ENCODE measurements around the gene RAD52. TPM values are rescaled to one million over a fixed set of nuclear protein-coding genes. Genes with fewer than 3 reads are reported as not detected.
A peak's percentile ranks its signal among the peaks of the same experiment; 100 is the strongest.

Gene RAD52
- polyA plus RNA-seq, 3 donors: 0.79 to 14.3 (median 1.1) TPM

GRCh38 chr12:968545-968944 is 19.1 kb upstream of the RAD52 start:
- Histone ChIP-seq H3K4me3 (replicated peaks in 1 of 3; ENCODE audit: low read depth in 2 of 3, low read length in 3 of 3) (no peak overlapping the region), H3K9ac (ENCODE audit: insufficient read depth, low read length, poor library complexity, severe bottlenecking) (no peak overlapping the region), H3K9me3 (replicated peaks in 1 of 2; ENCODE audit: control insufficient read depth in 1 of 2, insufficient read depth in 1 of 2, low read length in 2 of 2) (no peaks in the 10 kb centered on the region), H3K4me1 (ENCODE audit: control insufficient read depth in 1 of 2, insufficient read depth in 2 of 2, low read length in 2 of 2) (peaks cover 5 to 6% of the 10 kb centered on the region in 2 donors), H3K27me3 (ENCODE audit: control insufficient read depth in 2 of 2, insufficient read depth in 2 of 2, low read length in 2 of 2) (no peaks in the 10 kb centered on the region), H4K20me1 (ENCODE audit: insufficient read depth, low read length) (no peaks in the 10 kb centered on the region), H3K27ac (ENCODE audit: low read depth in 1 of 2, low read length in 2 of 2) (no peak overlapping the region), H3K4me2 (replicated peaks; ENCODE audit: extremely low read depth, low read length, poor library complexity, severe bottlenecking) (no peak overlapping the region), H3K36me3 (replicated peaks in 1 of 2; ENCODE audit: control insufficient read depth in 1 of 2, insufficient read depth in 2 of 2, low read length in 2 of 2) (no peaks in the 10 kb centered on the region), H3K79me2 (ENCODE audit: insufficient read depth, low read length) (no peaks in the 10 kb centered on the region), H2AFZ (ENCODE audit: insufficient read depth, low read depth, low read length, poor library complexity, severe bottlenecking) (no peak overlapping the region)
- Mint-ChIP-seq H3K27me3 (ENCODE audit: low read depth in 3 of 3) (no peaks in the 10 kb centered on the region), H3K36me3 (no peaks in the 10 kb centered on the region), H3K4me3 (no peak overlapping the region), H3K9me3 (peaks cover 0 to 3% (median 0%) of the 10 kb centered on the region in 7 donors), H3K4me1 (peaks cover 7% of the 10 kb centered on the region), H3K27ac (peak overlapping the region in 1 of 7 donors; percentile 48)
- WGBS (ENCODE audit: insufficient coverage): 91% methylated on average over 1 of the region's 4 CpGs
- intact Hi-C loops (cut with micrococcal nuclease): no loop called here
- DNase-seq: no peak
- TF ChIP-seq CTCF (IDR thresholded peaks at IDR 0.05): no peak

GRCh38 chr12:967641-968040 is 18.1 kb upstream of the RAD52 start:
- intact Hi-C loops (cut with micrococcal nuclease): no loop called here
- Histone ChIP-seq H3K4me2 (replicated peaks; ENCODE audit: extremely low read depth, low read length, poor library complexity, severe bottlenecking) (no peak overlapping the region), H3K36me3 (replicated peaks in 1 of 2; ENCODE audit: control insufficient read depth in 1 of 2, insufficient read depth in 2 of 2, low read length in 2 of 2) (no peaks in the 10 kb centered on the region), H3K27ac (ENCODE audit: low read depth in 1 of 2, low read length in 2 of 2) (no peak overlapping the region), H2AFZ (ENCODE audit: insufficient read depth, low read depth, low read length, poor library complexity, severe bottlenecking) (no peak overlapping the region), H3K4me1 (ENCODE audit: control insufficient read depth in 1 of 2, insufficient read depth in 2 of 2, low read length in 2 of 2) (peaks cover 5 to 6% of the 10 kb centered on the region in 2 donors), H4K20me1 (ENCODE audit: insufficient read depth, low read length) (no peaks in the 10 kb centered on the region), H3K79me2 (ENCODE audit: insufficient read depth, low read length) (no peaks in the 10 kb centered on the region), H3K27me3 (ENCODE audit: control insufficient read depth in 2 of 2, insufficient read depth in 2 of 2, low read length in 2 of 2) (no peaks in the 10 kb centered on the region), H3K9ac (ENCODE audit: insufficient read depth, low read length, poor library complexity, severe bottlenecking) (no peak overlapping the region), H3K9me3 (replicated peaks in 1 of 2; ENCODE audit: control insufficient read depth in 1 of 2, insufficient read depth in 1 of 2, low read length in 2 of 2) (no peaks in the 10 kb centered on the region), H3K4me3 (replicated peaks in 1 of 3; ENCODE audit: low read depth in 2 of 3, low read length in 3 of 3) (no peak overlapping the region)
- peaks cover 0 to 3% (median 0%) of the 10 kb centered on the region in 7 donors for H3K9me3 Mint-ChIP-seq
- TF ChIP-seq CTCF (IDR thresholded peaks at IDR 0.05): no peak
- H3K36me3 Mint-ChIP-seq: no peaks in the 10 kb centered on the region
- peaks cover 7% of the 10 kb centered on the region for H3K4me1 Mint-ChIP-seq
- peak overlapping the region in 1 of 7 donors; percentile 76 for H3K27ac Mint-ChIP-seq
- H3K27me3 Mint-ChIP-seq (ENCODE audit: low read depth in 3 of 3): no peaks in the 10 kb centered on the region
- no peak for DNase-seq
- WGBS (ENCODE audit: insufficient coverage): no CpG with 5 or more reads among the region's 9 CpGs
- H3K4me3 Mint-ChIP-seq: no peak overlapping the region

Measured in CD14-positive monocyte (primary cell).